NCI-H2029 (cell line): Measurements from ENCODE around the gene FAM13C.

Source experiments
- DNase-seq: peaks from one replicate; lab custom pipeline; 2025; lab: John Stamatoyannopoulos, UW

FAM13C gene

DNA sequence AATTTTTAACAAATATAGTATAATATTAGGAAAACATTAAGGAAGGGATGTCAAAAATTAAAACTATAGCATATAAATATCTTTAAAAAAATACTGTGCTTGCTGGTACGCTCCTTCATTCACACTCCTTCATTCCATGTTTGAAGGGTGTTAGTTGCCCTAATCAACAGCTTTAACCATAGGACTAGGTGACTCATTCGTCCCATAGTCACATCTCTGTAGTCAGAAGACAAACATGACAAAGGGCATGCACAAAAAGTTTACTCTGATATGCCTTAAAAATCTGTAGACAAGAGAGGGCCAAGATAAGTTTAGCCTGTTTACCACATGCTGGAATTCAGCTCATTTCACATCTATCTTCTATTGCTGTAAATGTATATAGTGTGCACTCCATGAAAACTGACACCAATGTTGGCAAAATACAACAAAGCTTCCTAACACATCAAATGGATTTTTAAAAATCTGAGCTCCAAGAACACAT lies 646 bp downstream of the FAM13C start:
- no peak for DNase-seq

DNA sequence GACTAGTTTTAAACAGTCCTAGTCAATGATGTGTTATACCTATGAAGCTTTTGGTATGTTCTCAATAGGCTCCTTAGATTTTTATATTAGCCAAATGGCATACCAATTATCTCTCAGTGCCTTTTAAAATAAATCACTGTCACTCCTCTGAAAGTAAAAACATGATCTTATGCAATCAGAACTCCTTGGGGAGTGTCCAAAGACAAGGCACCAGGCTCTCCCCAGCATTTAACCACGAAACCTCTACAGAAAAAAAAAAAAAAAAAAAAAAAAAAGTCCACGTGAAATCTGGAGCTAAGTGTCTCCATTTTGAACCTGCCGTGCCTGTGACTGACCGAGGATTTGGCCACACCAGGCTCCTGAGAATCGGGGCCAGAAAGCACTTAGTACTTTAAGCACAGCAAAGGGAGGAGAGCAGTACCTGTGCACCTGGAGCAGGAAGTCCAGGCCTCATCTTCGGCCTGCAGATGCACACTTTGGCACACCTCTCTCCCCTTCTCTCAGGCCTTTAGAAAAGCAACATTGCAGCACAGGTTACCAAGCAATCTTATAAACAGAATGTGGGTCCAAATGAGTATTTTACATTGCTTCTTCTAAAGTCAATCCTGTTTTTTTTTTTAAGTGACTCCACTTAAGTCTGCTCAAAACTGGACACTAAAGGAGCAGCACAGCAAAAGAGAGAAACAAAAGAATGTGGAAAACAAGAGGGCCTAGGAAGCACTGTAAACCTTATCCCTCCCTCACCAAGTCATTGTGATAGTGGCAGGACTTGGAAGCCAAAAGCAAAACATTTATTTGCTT lies 1.5 kb downstream of the FAM13C start:
- DNase-seq: no peak

DNA sequence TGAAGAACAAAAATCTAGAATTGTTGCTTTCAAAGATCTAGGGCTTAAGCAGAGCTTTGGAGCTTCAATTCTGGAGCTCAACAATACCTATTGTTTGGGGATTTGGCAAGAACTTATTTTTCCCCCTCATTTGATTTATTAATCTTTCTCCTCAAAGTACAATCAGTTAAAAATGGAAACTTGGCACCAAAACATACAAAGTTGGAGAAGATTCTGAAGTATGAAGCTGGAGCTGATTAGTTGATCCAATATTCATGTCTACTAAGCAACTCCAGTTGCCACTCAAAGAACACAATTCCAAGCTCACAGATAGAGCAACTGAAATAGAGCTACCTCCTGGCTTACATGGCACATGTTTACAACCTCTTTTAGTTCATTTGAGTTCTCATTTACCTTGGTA lies 3.8 kb downstream of the FAM13C start:
- no peak for DNase-seq

DNA sequence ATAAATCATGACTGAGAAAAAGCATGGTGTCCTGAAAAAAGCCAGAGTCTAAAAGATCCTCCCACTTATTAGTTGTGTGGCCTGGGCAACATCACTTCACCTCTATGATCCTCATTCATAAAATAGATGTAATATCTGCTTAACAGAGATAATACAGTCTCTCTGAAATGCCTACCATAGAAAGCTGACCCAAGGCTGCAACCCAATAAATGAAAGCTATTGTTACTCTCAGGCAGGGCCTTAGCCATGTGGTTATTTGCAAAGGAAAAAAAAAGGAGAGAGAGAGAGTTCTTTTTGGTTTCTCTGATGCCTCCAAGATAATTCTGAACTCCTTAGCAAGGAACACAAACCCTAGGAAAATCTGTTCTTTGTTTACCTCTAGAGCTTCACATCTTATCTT lies 7.9 kb downstream of the FAM13C start:
- DNase-seq: no peak

DNA sequence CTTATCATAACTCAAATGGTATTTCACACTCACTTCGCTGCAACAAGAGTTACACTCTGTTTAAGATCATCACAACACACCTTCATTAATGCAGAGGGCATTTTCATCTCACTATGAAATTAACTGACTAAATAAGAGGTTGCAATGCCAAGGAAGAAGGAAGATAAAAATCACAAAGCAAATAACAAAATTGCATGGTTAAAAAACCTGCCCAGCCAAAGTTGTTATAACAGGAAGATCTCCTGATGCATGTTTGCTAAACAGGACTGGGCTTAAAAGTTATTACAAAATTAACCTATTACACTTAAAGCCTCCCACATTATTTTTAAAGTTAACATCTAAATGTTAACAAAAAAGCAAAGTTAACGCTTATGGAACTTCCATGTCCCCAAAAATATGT lies 11.8 kb downstream of the FAM13C start:
- DNase-seq: no peak

DNA sequence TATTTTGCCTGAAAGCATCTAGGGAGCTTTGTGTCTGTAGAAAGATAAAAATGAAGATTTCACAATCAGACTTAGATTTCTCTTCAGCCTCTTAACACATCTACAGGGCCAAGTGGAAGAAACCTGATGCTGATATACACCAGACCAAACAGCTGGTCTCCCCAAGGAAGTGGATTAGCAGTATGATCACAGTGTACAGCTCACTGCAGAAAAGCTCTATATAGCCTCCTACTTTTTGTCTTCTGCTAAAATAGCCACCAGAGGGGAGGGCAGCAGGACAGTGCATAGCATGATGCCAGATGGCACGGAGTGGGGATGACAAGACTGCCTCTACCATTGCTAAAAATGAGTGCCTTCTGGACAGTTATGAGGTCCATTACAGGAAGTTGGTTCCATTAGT lies 16.0 kb downstream of the FAM13C start:
- no peak for DNase-seq

DNA sequence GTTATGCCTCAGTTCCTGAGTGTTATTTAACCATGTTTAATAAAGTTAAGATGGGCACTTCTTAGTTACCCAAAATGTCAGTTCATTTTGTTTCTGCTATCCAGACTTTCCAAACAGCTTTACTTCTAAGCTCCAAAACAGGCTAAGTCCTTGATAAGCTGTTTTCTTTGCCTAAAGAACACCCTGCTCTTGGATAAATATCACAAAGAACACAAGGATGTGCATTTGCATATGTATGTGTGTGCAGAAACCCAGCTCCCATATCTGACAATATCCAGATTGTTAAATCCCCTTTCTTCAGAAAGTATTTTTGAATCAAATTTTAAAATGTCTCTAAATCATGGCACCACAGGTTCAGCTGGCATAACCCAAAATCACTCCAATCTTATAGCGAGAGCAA lies 19.6 kb downstream of the FAM13C start:
- DNase-seq: no peak

DNA sequence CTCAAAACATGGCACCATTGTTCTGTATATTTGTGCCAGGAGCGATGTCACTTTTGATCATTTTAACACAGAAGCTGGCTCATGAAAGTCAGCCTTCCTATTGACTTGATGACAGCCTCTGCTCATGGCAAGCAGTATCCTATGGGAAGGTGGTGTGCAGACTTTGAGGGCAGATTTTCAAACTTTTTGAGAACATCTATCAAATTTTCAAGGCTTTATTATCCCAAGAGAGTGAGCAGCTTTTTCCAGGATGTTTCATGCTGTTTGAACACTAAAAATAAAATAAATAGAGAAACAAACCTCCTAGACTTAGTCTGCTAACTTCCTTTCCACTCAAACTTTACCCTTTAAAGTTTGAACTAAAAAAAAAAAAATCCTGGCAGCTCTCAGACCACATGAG lies 20.3 kb downstream of the FAM13C start:
- DNase-seq: no peak

DNA sequence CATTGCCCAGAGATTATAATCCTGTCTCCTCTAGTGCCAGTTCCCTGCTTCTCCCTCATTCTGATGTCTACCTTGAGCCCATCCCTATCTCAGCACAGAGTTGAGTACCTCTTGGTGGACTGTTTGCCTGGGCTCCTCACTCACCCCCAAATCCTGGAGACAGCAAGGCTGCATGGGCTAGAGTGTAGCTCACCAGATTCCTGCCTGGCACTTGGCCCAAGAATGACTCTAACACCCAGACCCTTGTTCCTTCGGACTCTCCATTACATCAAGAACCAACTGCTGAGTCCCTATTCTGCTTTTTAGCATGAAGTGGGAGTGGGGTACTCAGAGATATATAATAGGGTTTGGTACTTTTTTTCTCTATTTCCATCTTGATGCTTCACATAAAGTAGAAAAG lies 22.1 kb downstream of the FAM13C start:
- DNase-seq: no peak

DNA sequence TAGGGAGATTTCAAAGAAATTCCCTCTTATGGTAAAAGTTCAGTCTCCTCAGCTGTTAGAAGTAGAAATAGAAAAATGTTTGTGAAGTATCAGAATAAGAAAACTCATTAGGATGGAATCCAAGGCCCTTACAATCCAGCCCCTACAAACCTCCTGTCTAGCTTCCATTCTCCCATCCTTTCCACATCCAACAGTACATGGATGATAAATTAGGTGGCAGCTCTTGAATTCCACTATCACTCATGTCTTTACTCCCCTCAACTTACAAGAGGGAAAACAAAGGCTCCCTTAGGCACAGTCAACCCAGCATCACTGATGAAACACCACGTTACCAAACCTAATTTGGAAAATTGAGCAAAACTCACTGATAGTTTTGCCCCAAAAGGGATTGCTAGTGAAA lies 23.0 kb downstream of the FAM13C start:
- DNase-seq: no peak

DNA sequence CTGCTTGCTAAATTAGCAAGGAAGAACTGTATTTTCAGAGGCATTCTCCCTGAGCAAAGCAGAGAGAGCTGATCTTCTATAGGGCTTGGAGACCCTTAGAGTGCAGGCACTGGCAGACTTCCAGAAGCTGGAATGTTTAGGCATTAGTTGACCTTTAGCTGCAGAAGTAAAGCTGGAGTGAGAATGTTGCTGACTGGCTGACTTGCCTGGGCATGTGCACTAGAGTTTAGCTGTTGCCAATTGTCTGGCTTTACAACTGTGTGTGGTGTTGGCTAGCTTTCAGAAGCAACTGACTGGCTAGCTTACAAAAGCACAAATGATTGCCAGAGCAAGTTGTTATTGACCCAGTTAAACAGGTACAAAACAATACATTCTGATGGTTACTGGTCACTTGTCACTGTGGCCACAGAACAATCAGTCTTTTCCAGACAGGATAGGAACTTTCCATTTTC lies 25.1 kb downstream of the FAM13C start:
- DNase-seq: no peak

DNA sequence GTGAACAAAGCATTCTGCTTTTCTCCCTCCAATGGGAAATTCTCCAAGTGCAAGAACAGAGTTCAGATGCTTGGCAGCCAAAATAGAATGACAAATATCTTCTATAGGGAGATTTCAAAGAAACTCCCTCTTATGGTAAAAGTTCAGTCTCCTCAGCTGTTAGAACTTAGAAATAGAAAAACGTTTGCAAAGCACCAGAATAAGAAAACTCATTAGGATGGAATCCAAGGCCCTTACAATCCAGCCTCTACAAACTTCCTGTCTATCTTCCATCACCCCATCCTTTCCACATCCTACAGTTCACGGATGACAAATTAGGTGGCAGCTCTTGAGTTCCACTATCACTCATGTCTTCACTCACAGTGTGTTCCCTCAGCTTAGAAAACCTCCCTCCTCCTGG lies 25.7 kb downstream of the FAM13C start:
- DNase-seq: no peak

DNA sequence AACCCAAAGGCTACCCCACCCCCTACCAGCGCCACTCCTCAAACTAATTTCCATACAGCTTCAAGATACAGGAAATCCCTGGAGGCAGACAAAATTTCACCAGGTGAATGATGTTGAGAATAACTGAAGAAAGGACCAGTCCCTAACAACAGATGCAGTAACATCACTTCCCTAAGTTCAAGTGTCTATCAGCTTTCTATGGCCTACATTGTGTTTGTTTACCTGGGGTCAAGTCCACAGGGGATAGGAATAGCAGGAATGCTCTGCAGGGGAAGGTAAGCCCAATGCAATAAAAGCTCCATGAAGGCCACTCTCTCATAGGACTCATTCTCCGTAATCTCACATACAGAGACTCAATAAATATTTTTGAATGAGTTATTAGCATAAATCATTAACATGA lies 26.9 kb downstream of the FAM13C start:
- no peak for DNase-seq

DNA sequence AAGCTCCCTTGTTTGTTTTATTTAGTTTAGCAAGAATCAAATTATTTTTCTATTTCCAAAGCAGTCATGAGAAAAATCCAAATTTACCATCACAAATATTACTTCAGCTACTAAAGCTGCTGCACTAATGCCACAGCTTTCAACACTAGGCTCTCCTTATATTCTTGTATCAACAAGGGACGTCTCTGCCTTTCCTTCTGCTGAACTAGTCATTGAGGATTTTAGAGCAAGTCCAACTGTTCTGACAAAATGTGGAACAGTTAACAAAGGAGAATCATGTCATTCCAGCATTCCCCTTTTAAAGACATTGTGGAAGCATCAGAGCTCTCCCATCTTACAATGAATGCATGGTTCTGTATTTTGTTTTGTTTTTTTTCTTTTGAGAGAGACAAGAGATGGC lies 28.6 kb downstream of the FAM13C start:
- DNase-seq: no peak

DNA sequence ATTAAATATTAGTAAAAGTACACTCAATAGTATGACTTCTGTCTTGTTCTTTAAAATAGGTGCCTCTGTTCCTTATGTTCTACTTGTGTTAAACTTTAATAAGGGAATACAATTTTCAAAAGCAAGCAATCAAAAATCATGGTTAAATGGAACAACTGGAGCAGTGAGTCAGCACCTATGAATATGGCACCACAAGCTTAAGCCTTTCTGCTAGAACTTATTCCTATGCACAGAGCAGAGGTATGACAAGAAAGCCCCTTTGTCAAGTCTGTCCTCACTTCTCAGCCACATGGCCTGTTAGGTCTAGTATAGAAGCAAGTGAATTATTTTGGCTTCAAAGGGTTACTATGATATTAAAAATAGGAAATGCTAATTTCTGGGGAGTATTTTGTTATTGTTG lies 29.8 kb downstream of the FAM13C start:
- no peak for DNase-seq

DNA sequence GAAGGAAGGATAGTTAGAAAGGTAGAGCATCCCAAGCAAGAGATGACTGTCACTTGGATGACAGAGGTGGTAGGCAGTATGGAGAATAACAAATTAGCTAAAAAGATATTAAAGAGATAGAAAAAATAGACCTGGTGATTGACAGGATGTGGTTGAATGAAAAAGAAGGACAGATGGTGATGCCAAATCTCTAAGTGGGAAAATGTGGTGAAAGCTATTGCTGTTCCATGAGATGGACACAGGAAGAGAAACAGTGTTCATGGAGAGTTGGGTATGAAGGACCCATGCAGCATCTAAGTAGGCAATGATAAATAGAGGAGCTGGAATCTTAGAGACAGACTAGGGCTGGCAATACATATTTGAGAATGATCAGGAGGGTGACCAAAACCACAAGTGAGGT lies 30.7 kb downstream of the FAM13C start:
- DNase-seq: no peak

DNA sequence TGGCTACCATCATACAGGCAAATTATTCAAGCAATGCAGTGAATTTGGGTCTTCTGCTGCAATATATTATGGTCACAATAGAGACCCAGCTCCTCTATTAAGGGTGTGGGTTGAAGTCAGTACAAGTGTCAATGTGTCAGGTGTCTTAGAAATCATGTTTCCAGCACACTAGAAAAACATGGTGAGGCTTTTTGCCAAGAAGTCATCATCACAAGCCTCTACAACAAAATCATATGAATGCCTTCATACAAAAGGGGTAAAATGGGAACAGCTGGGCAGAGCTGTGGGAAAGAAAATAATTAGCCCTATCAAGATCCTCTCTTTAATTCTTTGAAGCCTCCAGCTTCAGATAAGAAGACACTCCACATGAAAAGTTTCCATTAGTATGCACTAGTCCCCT lies 37.2 kb downstream of the FAM13C start:
- DNase-seq: no peak

DNA sequence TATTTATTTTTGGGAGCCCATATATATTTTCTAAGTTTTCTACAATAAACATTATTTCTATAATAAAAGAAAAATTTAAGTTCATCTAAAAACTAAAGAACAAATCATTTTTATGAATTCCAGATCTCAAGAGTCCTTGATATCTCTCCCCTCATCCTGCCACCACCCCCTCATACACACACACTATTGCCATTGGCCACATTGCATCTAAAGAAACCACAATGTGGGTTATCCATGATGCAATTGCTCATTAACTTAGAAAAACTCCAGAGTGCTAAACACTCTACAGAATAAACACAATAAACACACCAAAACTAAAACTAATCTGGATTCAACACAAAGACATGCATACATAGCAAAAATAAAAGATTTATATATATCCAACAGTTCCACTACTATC lies 37.8 kb downstream of the FAM13C start:
- DNase-seq: no peak

DNA sequence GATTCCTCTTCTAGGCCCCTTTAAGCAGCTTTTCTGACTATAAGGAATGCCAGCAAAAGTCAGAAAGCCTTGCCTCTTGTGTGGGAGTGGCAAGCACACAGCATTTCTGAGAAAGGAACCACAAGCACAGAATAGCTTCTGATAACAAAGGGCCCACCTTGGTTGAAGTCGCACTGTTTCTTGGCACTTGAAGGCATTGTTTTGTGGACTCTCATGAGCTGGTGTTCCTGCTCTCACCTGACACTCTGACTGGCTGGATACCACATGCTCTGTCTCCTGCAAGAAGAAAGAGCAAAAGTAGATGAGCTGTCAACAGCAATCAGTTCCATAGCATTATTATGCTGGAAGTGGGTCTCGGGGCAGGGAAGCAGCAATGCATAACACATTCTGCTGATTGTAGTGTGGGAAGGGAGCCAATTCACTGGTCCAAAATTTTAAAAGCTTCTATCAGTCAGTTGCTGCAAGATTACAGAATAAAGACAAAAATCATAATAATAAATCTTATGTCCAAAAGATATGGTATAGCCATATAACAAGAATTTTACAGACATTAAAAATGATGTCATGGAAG lies 38.4 kb downstream of the FAM13C start:
- DNase-seq: no peak

DNA sequence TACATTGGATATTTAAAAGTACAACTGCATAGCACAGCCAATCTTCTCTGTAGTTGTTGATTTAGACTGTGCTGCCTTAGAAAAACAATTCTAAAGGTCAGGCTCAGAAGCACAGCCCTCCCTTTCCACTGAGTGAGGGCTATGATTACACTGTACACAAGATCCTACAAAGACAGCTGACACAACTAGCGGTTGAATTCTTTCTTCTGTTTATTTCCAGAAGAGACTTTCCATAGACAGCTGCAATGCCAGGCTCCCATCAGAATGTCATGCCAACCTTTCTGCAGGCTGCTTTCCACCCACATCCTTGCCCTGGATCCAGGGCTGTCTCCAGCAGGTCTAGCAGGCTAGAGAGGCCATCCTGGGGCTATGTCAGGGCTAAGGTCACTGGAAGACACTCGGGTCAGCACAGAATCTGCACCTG lies 39.3 kb downstream of the FAM13C start:
- no peak for DNase-seq

DNA sequence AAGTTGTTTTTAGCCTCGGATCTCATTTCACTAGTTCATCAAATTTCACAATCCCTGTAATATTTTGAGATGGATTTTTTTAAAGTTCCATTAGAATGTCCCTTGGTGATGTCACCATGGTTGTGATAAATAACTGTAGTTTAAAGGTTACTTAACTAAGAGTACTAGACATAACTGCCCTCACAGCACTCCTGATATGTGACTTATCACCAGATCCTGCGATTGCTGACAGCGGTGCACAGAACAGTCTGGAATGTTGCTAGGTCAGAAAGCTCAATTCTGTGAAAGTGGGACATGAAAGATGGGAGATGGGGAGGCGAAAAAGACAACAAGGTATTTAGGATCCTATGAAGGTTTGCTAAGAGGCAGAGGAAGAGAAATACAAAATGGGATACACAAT lies 40.2 kb downstream of the FAM13C start:
- DNase-seq: no peak

DNA sequence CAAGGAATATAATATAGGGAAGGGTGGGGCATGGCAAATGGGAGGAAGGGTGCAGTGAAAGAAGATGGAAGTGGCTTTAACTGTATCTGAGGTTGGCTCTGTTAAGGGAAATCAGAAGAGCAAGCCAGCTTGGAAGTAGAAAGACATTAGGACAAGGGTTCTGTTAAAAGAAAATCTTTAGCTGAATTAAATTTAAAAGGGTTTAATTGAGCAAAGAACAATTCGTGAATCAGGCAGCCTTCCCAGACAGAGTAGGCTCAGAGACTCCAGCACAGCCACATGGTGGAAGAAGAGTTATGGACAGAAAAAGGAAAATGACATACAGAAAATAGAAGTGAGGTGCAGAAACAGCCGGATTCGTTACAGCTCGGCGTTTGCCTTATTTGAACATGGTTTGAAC lies 42.0 kb downstream of the FAM13C start:
- DNase-seq: no peak

DNA sequence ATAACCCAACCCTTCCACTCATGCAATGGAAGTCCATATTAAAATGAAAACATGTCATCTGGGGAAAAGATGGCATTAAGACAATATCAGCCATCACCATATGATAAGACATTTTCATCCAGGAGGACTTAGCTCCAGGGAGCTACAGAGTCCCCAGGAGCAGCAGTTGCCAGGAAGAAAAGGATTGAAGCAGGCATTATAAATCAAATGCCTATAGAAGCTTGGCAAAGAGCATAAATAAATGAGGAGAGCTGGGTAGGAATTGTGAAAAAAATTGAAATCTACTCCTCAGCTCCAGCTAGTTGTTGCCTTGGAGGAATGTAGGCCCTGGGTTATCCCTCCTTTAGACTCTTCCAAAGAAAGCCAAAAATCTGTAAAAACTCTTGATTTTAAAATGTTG lies 42.5 kb downstream of the FAM13C start:
- DNase-seq: no peak

DNA sequence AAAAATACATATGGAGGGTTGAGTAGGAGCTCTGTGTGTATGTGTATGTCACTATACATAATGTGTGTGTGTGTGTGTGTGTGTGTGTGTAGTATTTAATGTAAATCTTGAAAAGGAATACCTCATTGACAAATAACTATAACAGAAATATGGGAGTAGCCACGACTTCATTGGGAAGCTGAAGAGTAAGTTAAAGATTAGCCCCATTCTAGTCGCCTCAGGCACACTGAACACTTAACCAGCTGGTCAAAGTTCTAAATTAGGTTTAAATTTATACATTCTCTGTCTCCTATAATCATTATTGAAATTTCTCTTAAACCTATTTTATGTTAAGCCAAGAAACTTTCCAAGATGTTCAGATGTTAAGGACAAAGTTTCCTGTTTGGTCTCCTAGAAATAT lies 45.3 kb downstream of the FAM13C start:
- DNase-seq: no peak
